Stimulated activated CD4-positive, alpha-beta T cell treated with anti-CD3 and anti-CD28 coated beads, Interleukin-12 subunit alpha, Interleukin-12 subunit beta, amount 100 ng/mL, for 4 hours (primary cell): ENCODE measurements around the gene ZNF318.

Experiments used
- DNase-seq: peaks from one replicate; pipeline ENCODE4 v3.0.0-alpha.2; 2020

ZNF318 gene

GRCh38 chr6:43299338-43300293, 69.8 kb downstream of the ZNF318 start:
- no peak for DNase-seq

DNA sequence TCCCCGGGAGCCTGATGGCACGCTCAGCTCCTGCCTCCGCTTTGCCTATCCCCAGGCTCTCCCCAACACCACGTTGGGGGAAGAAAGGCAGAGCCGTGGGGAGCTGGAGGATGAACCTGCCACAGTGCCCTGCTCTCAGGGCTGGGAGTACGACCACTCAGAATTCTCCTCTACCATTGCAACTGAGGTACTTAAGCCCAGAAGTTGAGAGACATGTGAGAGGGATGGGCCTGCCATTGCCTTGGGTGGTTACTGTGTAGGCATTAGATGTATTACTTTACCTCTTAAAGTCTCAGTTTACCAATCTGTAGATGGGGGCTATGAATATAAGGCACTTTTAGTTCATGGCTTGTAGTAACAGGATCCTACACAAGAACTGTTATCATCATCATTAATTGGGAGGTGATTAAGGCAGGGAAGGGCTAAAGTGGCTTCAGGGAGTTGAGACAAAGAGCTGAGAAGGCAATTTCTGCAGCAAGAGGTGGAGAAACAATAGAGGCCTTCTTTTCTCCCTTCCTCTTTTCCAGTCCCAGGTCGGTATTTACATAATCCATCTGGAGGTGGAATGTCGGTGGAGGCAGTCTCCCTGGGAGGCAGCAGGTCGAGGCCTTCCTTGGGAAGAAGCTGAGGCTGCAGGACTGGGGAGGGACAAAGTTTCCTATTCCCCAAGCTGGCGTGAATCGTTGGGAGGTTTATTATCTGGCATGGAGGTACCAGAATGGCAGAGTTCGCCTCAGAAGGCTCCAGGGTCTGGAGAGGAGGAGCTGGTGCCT, 70.7 kb downstream of the ZNF318 start:
- no peak for DNase-seq

DNA sequence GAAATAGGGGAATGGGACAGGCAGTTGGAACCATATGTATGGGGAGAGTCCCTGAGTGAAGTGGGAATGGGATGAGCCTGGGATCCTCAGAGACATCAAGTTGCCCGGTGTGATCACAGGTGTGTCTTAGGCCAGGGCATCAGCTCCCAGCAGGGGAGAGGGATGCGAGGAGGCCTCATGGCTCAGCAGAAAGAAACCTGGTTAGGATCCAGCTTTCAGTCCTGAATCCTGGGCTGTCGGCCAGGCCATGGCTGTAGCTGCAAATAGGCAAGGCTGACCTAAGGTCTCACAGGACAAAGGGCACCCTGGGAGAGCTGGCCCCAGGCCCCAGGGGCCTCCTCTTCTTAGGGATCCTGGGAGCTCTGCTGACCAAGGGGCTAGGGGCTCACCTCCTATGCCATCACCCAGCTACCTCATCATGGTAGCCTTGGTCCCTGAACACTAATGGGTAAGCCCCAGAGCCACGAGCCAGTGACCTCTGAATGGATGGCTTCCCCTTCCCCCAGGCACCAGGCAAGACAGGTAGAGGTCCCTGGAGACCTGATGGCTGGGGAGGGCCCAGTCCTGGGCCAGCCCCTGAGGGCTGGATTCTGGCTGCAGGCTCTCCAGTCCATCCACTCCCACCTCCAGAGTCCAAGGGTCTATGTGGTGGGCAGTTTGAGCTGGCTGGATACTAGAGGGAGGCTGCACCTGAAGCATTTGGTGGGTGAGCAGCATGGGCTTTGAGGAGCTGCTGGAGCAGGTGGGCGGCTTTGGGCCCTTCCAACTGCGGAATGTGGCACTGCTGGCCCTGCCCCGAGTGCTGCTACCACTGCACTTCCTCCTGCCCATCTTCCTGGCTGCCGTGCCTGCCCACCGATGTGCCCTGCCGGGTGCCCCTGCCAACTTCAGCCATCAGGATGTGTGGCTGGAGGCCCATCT, 71.5 kb downstream of the ZNF318 start, which contains the start of gene SLC22A7:
TSS of gene SLC22A7 (plus strand) at position 617 of the 921 bp plus-strand sequence. CDS start at position 716, 99 bp downstream.
- no peak for DNase-seq

DNA sequence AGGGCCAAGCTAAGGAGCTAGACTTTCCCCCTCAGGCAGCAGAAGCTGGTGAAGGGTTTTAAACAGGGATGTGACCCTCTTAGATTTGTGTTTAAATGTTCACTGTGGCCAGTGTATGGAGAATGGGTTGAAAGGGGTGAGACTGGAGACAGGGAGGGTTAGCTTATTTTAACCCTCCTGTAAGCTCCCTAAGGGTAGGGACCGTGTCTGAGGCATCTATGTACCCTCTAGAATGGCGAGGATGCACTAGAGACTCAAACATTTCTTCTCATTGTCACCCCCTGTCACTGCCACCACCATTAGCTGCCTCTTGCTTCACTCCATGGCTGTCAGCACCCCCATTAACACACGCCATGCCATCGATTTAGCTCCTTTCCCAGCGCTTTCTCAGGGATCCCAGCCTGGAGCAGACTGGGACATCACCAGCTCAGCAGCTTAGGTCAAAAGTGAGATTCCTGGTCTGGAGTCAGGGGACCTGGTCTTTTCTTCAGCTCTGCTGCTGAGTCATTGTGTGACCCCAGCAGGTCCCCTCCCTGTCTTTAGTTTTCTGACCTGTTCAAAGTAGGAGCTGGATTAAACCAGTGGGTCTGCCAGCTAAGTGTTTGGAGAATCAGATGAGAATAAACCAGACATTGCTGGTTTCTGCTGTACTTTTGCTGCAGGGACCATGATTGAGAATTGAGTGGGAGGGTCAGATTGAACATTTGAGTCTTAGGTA, 72.5 kb downstream of the ZNF318 start:
- no peak for DNase-seq

GRCh38 chr6:43295456-43295855, 74.0 kb downstream of the ZNF318 start:
- no peak for DNase-seq

- DNase-seq = no peak
Measured at GRCh38 chr6:43294536-43294935, 74.9 kb downstream of the ZNF318 start.

DNA sequence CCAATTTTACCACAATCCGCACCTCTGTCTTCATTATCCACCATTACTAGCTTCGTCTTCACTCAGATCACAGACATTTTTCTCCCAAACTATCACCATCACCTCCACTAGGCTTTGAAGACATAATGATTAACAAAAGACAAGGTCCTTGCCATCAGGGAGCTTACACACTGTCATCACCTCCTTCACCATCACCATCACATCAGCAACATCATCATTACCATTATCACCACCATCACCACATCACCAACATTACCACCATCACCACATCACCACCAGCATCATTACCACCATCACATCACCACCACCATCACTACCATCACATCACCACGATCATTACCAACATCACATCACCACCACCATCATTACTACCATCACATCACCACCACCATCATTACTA, 75.7 kb downstream of the ZNF318 start:
- DNase-seq = no peak

GRCh38 chr6:43292763-43293318, 76.6 kb downstream of the ZNF318 start:
- no peak for DNase-seq

GRCh38 chr6:43292341-43292740, 77.1 kb downstream of the ZNF318 start:
- DNase-seq = no peak

- DNase-seq = no peak
Measured at GRCh38 chr6:43291708-43292107, 77.7 kb downstream of the ZNF318 start.

GRCh38 chr6:43290905-43291355, 78.5 kb downstream of the ZNF318 start:
- no peak for DNase-seq

DNA sequence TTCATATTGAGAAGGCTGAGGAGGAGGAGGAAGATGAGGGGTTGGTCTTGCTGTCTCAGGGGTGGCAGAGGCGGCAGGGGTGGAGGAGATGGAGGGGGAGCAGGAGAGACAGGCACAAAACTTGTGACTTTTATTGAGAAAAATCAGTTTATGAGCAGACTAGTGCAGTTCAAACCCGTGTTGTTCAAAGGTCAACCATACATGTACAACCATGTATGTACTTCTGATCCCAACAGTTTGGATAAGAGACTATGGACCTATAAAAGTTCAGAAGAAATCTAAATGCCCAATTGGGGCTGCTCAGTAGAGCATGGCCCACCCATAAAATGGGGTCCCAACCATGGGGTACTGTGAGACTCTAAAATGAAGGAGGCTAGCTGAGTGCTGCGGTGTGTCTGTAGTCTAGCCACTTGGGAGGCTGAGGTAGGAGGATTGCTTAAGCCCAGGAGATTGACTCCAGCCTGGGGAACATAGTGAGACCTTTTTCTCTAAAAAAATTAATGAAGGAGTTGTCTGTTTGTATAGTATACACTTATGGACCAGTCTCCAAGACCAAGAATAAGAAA, 79.0 kb downstream of the ZNF318 start:
- no peak for DNase-seq

GRCh38 chr6:43287717-43288679, 81.4 kb downstream of the ZNF318 start:
- no peak for DNase-seq

GRCh38 chr6:43286980-43287716, 82.3 kb downstream of the ZNF318 start:
- DNase-seq = no peak

- DNase-seq = no peak
Measured at GRCh38 chr6:43286456-43286979, 82.9 kb downstream of the ZNF318 start.
